ENCODE data around the gene NCLN.

The NCLN gene

GRCh38 chr19:3194106-3195087 lies 8.7 kb downstream of the NCLN start:
- peaks cover 13% of the 10 kb centered on the region for H3K36me3 Mint-ChIP-seq (ENCODE audit: low read depth)
- no peak overlapping the region for H3K27ac Mint-ChIP-seq
- no peaks in the 10 kb centered on the region for H3K27me3 Mint-ChIP-seq (ENCODE audit: low read depth)
- no peaks in the 10 kb centered on the region for H3K4me1 Mint-ChIP-seq
- H3K9me3 Mint-ChIP-seq, result no peaks in the 10 kb centered on the region
- no peak for TF ChIP-seq CTCF (IDR thresholded peaks at IDR 0.05; ENCODE audit: unreplicated experiment in 3 of 3)
- H3K4me3 Mint-ChIP-seq, result no peak overlapping the region

GRCh38 chr19:3196064-3196932 lies 10.6 kb downstream of the NCLN start:
- H3K27me3 Mint-ChIP-seq (ENCODE audit: low read depth), result no peaks in the 10 kb centered on the region
- peaks cover 13% of the 10 kb centered on the region for H3K36me3 Mint-ChIP-seq (ENCODE audit: low read depth)
- no peak overlapping the region for H3K4me3 Mint-ChIP-seq
- H3K9me3 Mint-ChIP-seq, result no peaks in the 10 kb centered on the region
- H3K27ac Mint-ChIP-seq, result no peak overlapping the region
- TF ChIP-seq CTCF (IDR thresholded peaks at IDR 0.05; ENCODE audit: unreplicated experiment in 3 of 3), result no peak
- no peaks in the 10 kb centered on the region for H3K4me1 Mint-ChIP-seq

GRCh38 chr19:3196933-3197205 lies 11.1 kb downstream of the NCLN start:
- Mint-ChIP-seq H3K4me3 (no peak overlapping the region), H3K36me3 (ENCODE audit: low read depth) (peaks cover 13% of the 10 kb centered on the region), H3K4me1 (no peaks in the 10 kb centered on the region), H3K27ac (no peak overlapping the region), H3K9me3 (no peaks in the 10 kb centered on the region), H3K27me3 (ENCODE audit: low read depth) (no peaks in the 10 kb centered on the region)
- no peak for TF ChIP-seq CTCF (IDR thresholded peaks at IDR 0.05; ENCODE audit: unreplicated experiment in 3 of 3)

- no peaks in the 10 kb centered on the region for H3K9me3 Mint-ChIP-seq
- H3K27ac Mint-ChIP-seq, result no peak overlapping the region
- no peaks in the 10 kb centered on the region for H3K4me1 Mint-ChIP-seq
- peaks cover 7% of the 10 kb centered on the region for H3K36me3 Mint-ChIP-seq (ENCODE audit: low read depth)
- H3K4me3 Mint-ChIP-seq, result no peak overlapping the region
- no peak for TF ChIP-seq CTCF (IDR thresholded peaks at IDR 0.05; ENCODE audit: unreplicated experiment in 3 of 3)
- no peaks in the 10 kb centered on the region for H3K27me3 Mint-ChIP-seq (ENCODE audit: low read depth)
Observed at GRCh38 chr19:3198901-3199700, 13.4 kb downstream of the NCLN start.

GRCh38 chr19:3201072-3201700 lies 15.5 kb downstream of the NCLN start:
- Mint-ChIP-seq H3K9me3 (no peaks in the 10 kb centered on the region), H3K27ac (no peak overlapping the region)

More at GRCh38 chr19:3201072-3201700, 15.5 kb downstream of the NCLN start:
- no peaks in the 10 kb centered on the region for H3K27me3 Mint-ChIP-seq (ENCODE audit: low read depth)
- H3K36me3 Mint-ChIP-seq (ENCODE audit: low read depth), result no peaks in the 10 kb centered on the region
- no peak overlapping the region for H3K4me3 Mint-ChIP-seq
- H3K4me1 Mint-ChIP-seq, result no peaks in the 10 kb centered on the region
- TF ChIP-seq CTCF (IDR thresholded peaks at IDR 0.05; ENCODE audit: unreplicated experiment in 3 of 3), result no peak
